Measurements from ENCODE around the gene GYG1.
A peak's percentile ranks its signal among the peaks of the same experiment; 100 is the strongest.

Gene GYG1

DNA sequence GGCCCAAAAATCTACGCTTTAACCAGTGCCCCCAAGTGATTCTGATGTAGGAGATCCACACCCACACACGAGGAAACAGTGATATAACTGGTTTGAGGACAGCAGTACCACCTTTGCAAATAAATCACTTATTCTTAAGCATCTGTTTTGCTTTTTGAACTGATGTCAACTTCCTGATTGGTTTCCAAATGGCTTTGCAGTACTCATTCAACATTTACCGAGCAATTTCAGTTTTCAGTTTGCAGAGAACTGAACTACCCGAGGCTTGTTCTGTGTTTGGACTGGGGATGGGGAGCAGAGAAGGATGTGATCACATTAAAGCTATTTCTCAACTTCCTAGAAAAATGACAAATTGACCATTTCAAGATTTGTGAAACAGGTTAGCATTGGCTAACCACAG is 1.1 kb upstream of the GYG1 start:
- Histone ChIP-seq H3K4me2 (ENCODE audit: low read length) (peak overlapping the region; percentile 91), H3K27ac (ENCODE audit: low read length) (no peak overlapping the region), H3K9ac (ENCODE audit: low read length) (peak overlapping the region; percentile 71; the same call in 1 of the 2 replicates), H3K4me1 (ENCODE audit: low read length) (peaks cover 18% of the 10 kb centered on the region), H4K20me1 (ENCODE audit: insufficient read depth, low read length) (no peaks in the 10 kb centered on the region), H3K36me3 (replicated peaks; ENCODE audit: low read depth, low read length) (peaks cover 1% of the 10 kb centered on the region), H2AFZ (ENCODE audit: low read depth, low read length) (no peak overlapping the region), H3K27me3 (ENCODE audit: low read depth, low read length) (no peaks in the 10 kb centered on the region), H3K79me2 (ENCODE audit: low read length) (peaks cover 10% of the 10 kb centered on the region), H3K4me3 (ENCODE audit: low read length) (peak overlapping the region; percentile 82), H3K9me3 (ENCODE audit: insufficient read depth, low read length) (no peaks in the 10 kb centered on the region)
- TF ChIP-seq, protein P1, sequence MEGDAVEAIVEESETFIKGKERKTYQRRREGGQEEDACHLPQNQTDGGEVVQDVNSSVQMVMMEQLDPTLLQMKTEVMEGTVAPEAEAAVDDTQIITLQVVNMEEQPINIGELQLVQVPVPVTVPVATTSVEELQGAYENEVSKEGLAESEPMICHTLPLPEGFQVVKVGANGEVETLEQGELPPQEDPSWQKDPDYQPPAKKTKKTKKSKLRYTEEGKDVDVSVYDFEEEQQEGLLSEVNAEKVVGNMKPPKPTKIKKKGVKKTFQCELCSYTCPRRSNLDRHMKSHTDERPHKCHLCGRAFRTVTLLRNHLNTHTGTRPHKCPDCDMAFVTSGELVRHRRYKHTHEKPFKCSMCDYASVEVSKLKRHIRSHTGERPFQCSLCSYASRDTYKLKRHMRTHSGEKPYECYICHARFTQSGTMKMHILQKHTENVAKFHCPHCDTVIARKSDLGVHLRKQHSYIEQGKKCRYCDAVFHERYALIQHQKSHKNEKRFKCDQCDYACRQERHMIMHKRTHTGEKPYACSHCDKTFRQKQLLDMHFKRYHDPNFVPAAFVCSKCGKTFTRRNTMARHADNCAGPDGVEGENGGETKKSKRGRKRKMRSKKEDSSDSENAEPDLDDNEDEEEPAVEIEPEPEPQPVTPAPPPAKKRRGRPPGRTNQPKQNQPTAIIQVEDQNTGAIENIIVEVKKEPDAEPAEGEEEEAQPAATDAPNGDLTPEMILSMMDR (IDR thresholded peaks at IDR 0.05; ENCODE audit: low read depth, low read length), result no peak
- no peak for TF ChIP-seq EZH2phosphoT487 (IDR thresholded peaks at IDR 0.05; ENCODE audit: low read depth)

GRCh38 chr3:148992027-148992634 is 791 bp downstream of the GYG1 start:
- TF ChIP-seq, protein P1 (IDR thresholded peaks at IDR 0.05; ENCODE audit: low read depth, low read length), result no peak
- TF ChIP-seq EZH2phosphoT487 (IDR thresholded peaks at IDR 0.05; ENCODE audit: low read depth), result no peak

GRCh38 chr3:148992635-148993255 is 1.4 kb downstream of the GYG1 start:
- H3K9ac ChIP-seq (ENCODE audit: low read length), result peak overlapping the region; percentile 71; the same call in 1 of the 2 replicates
- H3K4me3 ChIP-seq (ENCODE audit: low read length), result peak overlapping the region; percentile 82
- H3K9me3 ChIP-seq (ENCODE audit: insufficient read depth, low read length), result no peaks in the 10 kb centered on the region
- no peak for TF ChIP-seq EZH2phosphoT487 (IDR thresholded peaks at IDR 0.05; ENCODE audit: low read depth)
- TF ChIP-seq, protein P1 (IDR thresholded peaks at IDR 0.05; ENCODE audit: low read depth, low read length), result no peak
- no peak overlapping the region for H3K27ac ChIP-seq (ENCODE audit: low read length)
- peaks cover 18% of the 10 kb centered on the region for H3K4me1 ChIP-seq (ENCODE audit: low read length)
- no peak overlapping the region for H2AFZ ChIP-seq (ENCODE audit: low read depth, low read length)
- peaks cover 10% of the 10 kb centered on the region for H3K79me2 ChIP-seq (ENCODE audit: low read length)
- H4K20me1 ChIP-seq (ENCODE audit: insufficient read depth, low read length), result no peaks in the 10 kb centered on the region
- H3K36me3 ChIP-seq (replicated peaks; ENCODE audit: low read depth, low read length), result peaks cover 10% of the 10 kb centered on the region
- H3K4me2 ChIP-seq (ENCODE audit: low read length), result peak overlapping the region; percentile 91
- no peaks in the 10 kb centered on the region for H3K27me3 ChIP-seq (ENCODE audit: low read depth, low read length)

More at GRCh38 chr3:148992027-148992634, 791 bp downstream of the GYG1 start:
- Histone ChIP-seq H3K4me3 (ENCODE audit: low read length) (peak overlapping the region; percentile 82), H3K4me1 (ENCODE audit: low read length) (peaks cover 18% of the 10 kb centered on the region), H3K27me3 (ENCODE audit: low read depth, low read length) (no peaks in the 10 kb centered on the region), H3K79me2 (ENCODE audit: low read length) (peaks cover 10% of the 10 kb centered on the region), H2AFZ (ENCODE audit: low read depth, low read length) (peak overlapping the region; percentile 31; the same call in 1 of the 2 replicates), H3K4me2 (ENCODE audit: low read length) (peak overlapping the region; percentile 91), H3K9me3 (ENCODE audit: insufficient read depth, low read length) (no peaks in the 10 kb centered on the region), H4K20me1 (ENCODE audit: insufficient read depth, low read length) (no peaks in the 10 kb centered on the region), H3K27ac (ENCODE audit: low read length) (peak overlapping the region; percentile 18), H3K36me3 (replicated peaks; ENCODE audit: low read depth, low read length) (peaks cover 8% of the 10 kb centered on the region), H3K9ac (ENCODE audit: low read length) (peak overlapping the region; percentile 71)

DNA sequence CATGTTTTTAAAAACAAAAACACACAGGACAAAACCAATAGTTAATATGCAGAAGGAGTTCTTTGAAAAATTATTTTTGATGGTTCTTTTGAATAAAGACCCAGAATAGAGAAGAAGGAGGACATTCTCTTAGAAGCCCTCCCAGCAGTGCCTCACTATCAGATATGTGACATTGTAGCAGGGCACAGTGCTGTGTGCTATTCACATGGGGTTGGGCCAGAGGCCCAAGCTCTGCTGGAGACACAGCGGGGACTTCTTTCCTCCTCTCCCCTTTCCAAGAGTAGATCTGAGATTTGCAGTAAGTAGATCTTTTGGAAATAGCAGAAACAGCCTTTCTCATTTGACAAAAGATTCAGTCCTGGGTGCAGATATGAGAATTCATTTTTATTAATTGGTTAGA is 6.3 kb downstream of the GYG1 start:
- H3K27me3 ChIP-seq (ENCODE audit: low read depth, low read length), result no peaks in the 10 kb centered on the region
- H3K4me3 ChIP-seq (ENCODE audit: low read length), result no peak overlapping the region
- peaks cover 24% of the 10 kb centered on the region for H3K36me3 ChIP-seq (replicated peaks; ENCODE audit: low read depth, low read length)
- H3K27ac ChIP-seq (ENCODE audit: low read length), result no peak overlapping the region
- H3K4me1 ChIP-seq (ENCODE audit: low read length), result peaks cover 13% of the 10 kb centered on the region
- TF ChIP-seq EZH2phosphoT487 (IDR thresholded peaks at IDR 0.05; ENCODE audit: low read depth), result no peak
- TF ChIP-seq, protein P1 (IDR thresholded peaks at IDR 0.05; ENCODE audit: low read depth, low read length), result no peak
- H3K4me2 ChIP-seq (ENCODE audit: low read length), result no peak overlapping the region
- H3K79me2 ChIP-seq (ENCODE audit: low read length), result peaks cover 3% of the 10 kb centered on the region
- H2AFZ ChIP-seq (ENCODE audit: low read depth, low read length), result no peak overlapping the region
- H3K9me3 ChIP-seq (ENCODE audit: insufficient read depth, low read length), result no peaks in the 10 kb centered on the region
- no peak overlapping the region for H3K9ac ChIP-seq (ENCODE audit: low read length)
- no peaks in the 10 kb centered on the region for H4K20me1 ChIP-seq (ENCODE audit: insufficient read depth, low read length)

All from OCI-LY3 (cell line).